WERI-Rb-1 (cell line): Measurements from ENCODE around the gene EBF3.

Experiments
- DNase-seq: peaks from one replicate; pipeline ENCODE4 v3.0.0-alpha.2; 2020
- H3K27ac ChIP-seq: fragments of 250-450 bp; sonication (Bioruptor Pico); 2 replicates; pipeline ENCODE4 v1.5.1; 2020; ENCODE audit warnings: mild to moderate bottlenecking, moderate library complexity
- H3K27me3 ChIP-seq: fragments of 250-450 bp; sonication (Bioruptor Pico); 2 replicates; pipeline ENCODE4 v1.5.1; 2021; ENCODE audit warnings: mild to moderate bottlenecking, low read depth, moderate library complexity; ENCODE audit not compliant: insufficient read depth, severe bottlenecking
- H3K36me3 ChIP-seq: fragments of 250-450 bp; sonication (Bioruptor Pico); 2 replicates; pipeline ENCODE4 v1.5.1; 2020; ENCODE audit warnings: mild to moderate bottlenecking, moderate library complexity
- H3K4me3 ChIP-seq: 2 replicates; pipeline ENCODE4 v1.5.1; 2011; ENCODE audit warnings: low read depth, mild to moderate bottlenecking, control low read depth, low read length
- H3K9me3 ChIP-seq: fragments of 250-450 bp; sonication (Bioruptor Pico); 2 replicates; pipeline ENCODE4 v1.5.1; 2021; ENCODE audit warnings: mild to moderate bottlenecking, moderate library complexity; ENCODE audit not compliant: severe bottlenecking
- TF ChIP-seq, protein P1 (sequence below): IDR thresholded peaks from 2 replicates; pipeline ENCODE4 v1.5.1; 2011; ENCODE audit warnings: low read depth, mild to moderate bottlenecking, control low read depth, inconsistent platforms, low read length

EBF3 gene

GRCh38 chr10:129811208-129811607, 152.9 kb downstream of the EBF3 start:
- TF ChIP-seq, protein P1, sequence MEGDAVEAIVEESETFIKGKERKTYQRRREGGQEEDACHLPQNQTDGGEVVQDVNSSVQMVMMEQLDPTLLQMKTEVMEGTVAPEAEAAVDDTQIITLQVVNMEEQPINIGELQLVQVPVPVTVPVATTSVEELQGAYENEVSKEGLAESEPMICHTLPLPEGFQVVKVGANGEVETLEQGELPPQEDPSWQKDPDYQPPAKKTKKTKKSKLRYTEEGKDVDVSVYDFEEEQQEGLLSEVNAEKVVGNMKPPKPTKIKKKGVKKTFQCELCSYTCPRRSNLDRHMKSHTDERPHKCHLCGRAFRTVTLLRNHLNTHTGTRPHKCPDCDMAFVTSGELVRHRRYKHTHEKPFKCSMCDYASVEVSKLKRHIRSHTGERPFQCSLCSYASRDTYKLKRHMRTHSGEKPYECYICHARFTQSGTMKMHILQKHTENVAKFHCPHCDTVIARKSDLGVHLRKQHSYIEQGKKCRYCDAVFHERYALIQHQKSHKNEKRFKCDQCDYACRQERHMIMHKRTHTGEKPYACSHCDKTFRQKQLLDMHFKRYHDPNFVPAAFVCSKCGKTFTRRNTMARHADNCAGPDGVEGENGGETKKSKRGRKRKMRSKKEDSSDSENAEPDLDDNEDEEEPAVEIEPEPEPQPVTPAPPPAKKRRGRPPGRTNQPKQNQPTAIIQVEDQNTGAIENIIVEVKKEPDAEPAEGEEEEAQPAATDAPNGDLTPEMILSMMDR, result no peak
- no peak overlapping the region for H3K4me3 ChIP-seq
- no peak for DNase-seq
- peaks cover 1% of the 10 kb centered on the region for H3K9me3 ChIP-seq
- no peaks in the 10 kb centered on the region for H3K36me3 ChIP-seq
- H3K27ac ChIP-seq, result no peak overlapping the region
- no peaks in the 10 kb centered on the region for H3K27me3 ChIP-seq

- Histone ChIP-seq H3K36me3 (no peaks in the 10 kb centered on the region), H3K4me3 (no peak overlapping the region), H3K27ac (no peak overlapping the region), H3K9me3 (peaks cover 4% of the 10 kb centered on the region), H3K27me3 (no peaks in the 10 kb centered on the region)
- TF ChIP-seq, protein P1, result no peak
- DNase-seq, result no peak
These were observed 154.2 kb downstream of the EBF3 start for GRCh38 chr10:129809841-129810240.

DNA sequence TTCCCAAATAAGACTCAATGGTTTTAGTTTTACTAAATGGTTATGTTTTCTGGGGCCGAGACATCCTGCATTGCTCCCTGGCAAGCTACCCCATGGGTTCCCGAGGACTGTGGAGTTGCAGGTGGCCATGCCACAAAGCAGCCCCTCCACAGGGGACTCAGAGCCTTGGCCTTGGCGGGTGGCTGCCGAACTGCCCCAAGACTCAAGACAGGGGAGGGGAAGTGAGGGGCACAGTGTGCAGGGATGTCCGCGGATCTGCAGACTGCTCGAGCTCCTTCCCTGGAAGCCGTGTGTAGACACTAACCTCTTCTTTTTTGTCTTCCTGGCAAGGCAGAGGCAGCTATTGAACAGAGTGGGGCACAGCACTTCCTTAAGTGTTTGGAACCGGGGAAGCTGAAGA, 154.6 kb downstream of the EBF3 start:
- TF ChIP-seq, protein P1, result no peak
- no peak for DNase-seq
- peaks cover 4% of the 10 kb centered on the region for H3K9me3 ChIP-seq

DNA sequence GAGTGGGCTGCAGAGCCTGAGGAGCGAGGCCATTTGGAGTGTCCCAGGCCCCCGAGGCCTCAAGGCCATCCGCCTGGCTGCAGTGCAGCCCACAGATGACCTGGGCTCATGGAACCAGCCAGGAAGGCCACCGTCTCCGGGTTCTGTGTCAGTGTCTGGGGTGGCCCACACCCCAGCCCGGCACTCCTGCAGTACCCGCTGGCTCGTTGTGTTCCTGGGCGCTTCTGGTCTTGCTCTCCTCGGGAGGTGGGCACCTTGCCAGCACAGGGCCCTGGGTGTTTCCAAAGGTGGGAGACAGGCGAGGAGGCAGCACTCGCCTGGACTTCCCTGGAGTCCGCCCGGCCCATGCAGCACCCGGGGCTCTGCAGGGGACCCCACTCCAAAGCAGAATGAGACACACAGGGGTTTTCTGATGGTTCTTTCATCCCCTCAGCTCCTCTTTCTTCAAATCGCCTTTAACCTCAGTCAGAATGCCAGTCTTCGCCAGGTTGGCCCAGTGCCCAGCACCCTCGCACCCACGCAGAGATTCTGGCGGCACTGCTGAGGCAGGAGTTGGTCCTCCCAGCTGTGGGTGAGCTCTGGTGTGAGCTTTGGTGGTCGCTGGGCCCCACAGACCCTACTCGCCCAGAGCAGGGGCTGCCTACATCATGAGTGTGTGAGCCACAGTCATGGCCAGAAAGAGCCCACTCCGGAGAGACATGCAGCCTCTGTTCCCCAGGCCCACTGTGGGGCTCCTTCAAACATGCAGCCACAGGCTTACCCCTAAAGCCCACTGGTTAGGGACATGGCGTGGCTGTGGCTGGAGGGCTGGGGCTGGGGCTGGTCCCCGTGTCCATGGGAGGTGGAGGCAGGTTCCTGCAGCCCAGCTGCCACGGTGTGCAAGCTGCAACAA, 155.7 kb downstream of the EBF3 start:
- TF ChIP-seq, protein P1, result no peak
- Histone ChIP-seq H3K36me3 (no peaks in the 10 kb centered on the region), H3K27me3 (no peaks in the 10 kb centered on the region), H3K27ac (no peak overlapping the region), H3K9me3 (peaks cover 10% of the 10 kb centered on the region), H3K4me3 (no peak overlapping the region)
- no peak for DNase-seq

More for the DNA sequence above, 154.6 kb downstream of the EBF3 start:
- H3K27me3 ChIP-seq, result no peaks in the 10 kb centered on the region
- H3K27ac ChIP-seq, result no peak overlapping the region
- no peak overlapping the region for H3K4me3 ChIP-seq
- no peaks in the 10 kb centered on the region for H3K36me3 ChIP-seq

DNA sequence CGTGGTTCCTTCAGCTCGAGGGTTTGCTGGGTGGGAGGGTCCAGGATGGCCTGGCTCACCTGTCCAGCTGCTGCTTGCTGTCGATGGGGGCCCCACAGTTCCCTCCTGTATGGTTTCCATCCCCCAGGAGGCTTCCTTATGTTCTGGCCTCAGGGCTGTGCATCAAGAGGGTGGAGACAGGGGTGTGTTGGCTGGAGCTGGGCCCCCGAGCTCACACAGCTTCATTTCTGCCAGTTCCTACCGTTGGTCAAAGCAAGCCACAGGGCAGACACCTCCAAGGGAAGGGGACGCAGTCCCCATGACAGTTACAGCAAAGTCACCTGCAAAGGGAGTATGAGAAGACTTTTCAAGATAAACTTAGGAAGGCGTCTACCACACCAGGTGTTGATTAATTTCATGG, 156.9 kb downstream of the EBF3 start:
- H3K27ac ChIP-seq, result no peak overlapping the region
- DNase-seq, result no peak
- H3K9me3 ChIP-seq, result peaks cover 10% of the 10 kb centered on the region
- no peak overlapping the region for H3K4me3 ChIP-seq
- H3K27me3 ChIP-seq, result no peaks in the 10 kb centered on the region
- TF ChIP-seq, protein P1, result no peak
- H3K36me3 ChIP-seq, result no peaks in the 10 kb centered on the region

DNA sequence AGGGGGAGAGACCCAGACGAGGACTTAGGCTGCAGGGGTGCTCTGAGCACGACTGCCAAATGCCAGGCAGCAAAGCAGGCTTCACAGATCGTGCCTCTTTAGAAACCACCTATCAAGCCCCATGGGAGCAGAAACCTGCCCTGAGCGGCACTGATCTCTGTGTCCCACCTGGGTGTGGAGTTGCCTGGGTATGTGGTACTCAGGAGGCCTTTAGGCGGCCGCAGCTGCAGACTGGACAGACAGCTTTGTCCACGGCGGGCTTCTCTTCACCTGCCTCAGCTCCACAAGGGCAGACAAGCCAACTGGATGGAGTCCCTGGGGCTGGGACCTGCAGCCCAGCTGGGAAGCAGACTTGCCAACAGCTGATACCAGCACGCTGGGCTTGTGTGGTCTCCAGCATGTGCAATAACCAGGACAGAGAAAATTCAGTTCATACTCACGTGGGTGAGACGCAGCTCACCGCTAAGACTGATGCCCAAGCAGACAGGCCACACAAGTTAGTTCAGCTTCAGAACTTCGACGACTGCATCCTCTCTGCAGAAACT, 163.2 kb downstream of the EBF3 start:
- DNase-seq, result no peak

More for the DNA sequence above, 163.2 kb downstream of the EBF3 start:
- Histone ChIP-seq H3K4me3 (no peak overlapping the region), H3K27ac (no peak overlapping the region), H3K36me3 (no peaks in the 10 kb centered on the region), H3K27me3 (no peaks in the 10 kb centered on the region), H3K9me3 (peaks cover 7% of the 10 kb centered on the region)
- TF ChIP-seq, protein P1, result no peak
